GM12878 (cell line): Measurements from ENCODE around the gene TCERG1. TPM values are rescaled to one million over a fixed set of nuclear protein-coding genes. Genes with fewer than 3 reads are reported as not detected.
"Not testable (repeated sequence)": the region's sequence is repeated elsewhere in the genome, so short reads cannot be mapped to it uniquely, and the experiment has no call there.

Experiments
- ATAC-seq: fragments of 200-7000 bp; cut with Tn5 transposase; 3 replicates; pipeline ENCODE4 v1.9.1; 2020; ENCODE audit warnings: mild to moderate bottlenecking, moderate library complexity
- BruUV-seq: library from RNA; stranded (reverse); fragments of 400-500 nt; replicated peaks from 2 replicates; lab custom pipeline; 2021; lab: Mats Ljungman, UMichigan
- CTCF ChIA-PET: fragments of 300-600 bp; sonication (Branson Sonifier 250); formaldehyde crosslinking; extraction: SDS; loops from one replicate; lab custom pipeline; 2021; ENCODE audit warnings: inconsistent platforms; lab: Yijun Ruan, JAX
- POLR2A ChIA-PET: fragments of 350-600 bp; formaldehyde crosslinking; extraction: SDS; loops from one replicate; lab custom pipeline; 2021; ENCODE audit warnings: inconsistent platforms; lab: Charles Lee
- RAD21 ChIA-PET: fragments of 300-600 bp; sonication (Branson Sonifier 250); formaldehyde crosslinking; loops from one replicate; lab custom pipeline; 2023; ENCODE audit warnings: antibody characterized with exemption; ENCODE audit not compliant: unreplicated experiment; lab: Charles Lee
- SMC1A ChIA-PET: fragments of 300-600 bp; sonication (Branson Sonifier 250); formaldehyde crosslinking; loops from one replicate; lab custom pipeline; 2023; ENCODE audit not compliant: unreplicated experiment, uncharacterized antibody; lab: Charles Lee
- DNase-seq: peaks from one replicate; pipeline ENCODE4 v3.0.0-alpha.2; 2011; ENCODE audit warnings: low read depth, low spot score
- FAIRE-seq: peaks from 3 replicates; lab custom pipeline; 2011; peaks lifted over from hg19 to GRCh38; lab: Jason Lieb, UNC
- H2AFZ ChIP-seq: 2 replicates; pipeline ENCODE4 v1.6.0; 2011; ENCODE audit warnings: low read depth, low read length, control low read depth; ENCODE audit not compliant: control insufficient read depth
- H3K27ac ChIP-seq: 2 replicates; pipeline ENCODE4 v1.5.1; 2011; ENCODE audit warnings: control low read depth; ENCODE audit not compliant: control insufficient read depth, insufficient read depth
- H3K27me3 ChIP-seq, 2 experiments: replicated peaks in 1 of 2; 2 replicates each; pipeline versions ENCODE4 v1.6.0 to v1.6.1; 2011; ENCODE audit warnings: low read length in 1 of 2; ENCODE audit not compliant: control insufficient read depth in 2 of 2, insufficient read depth in 2 of 2
- H3K36me3 ChIP-seq, 2 experiments: 2 replicates each; pipeline ENCODE4 v1.5.1; 2011; ENCODE audit warnings: low read length in 1 of 2; ENCODE audit not compliant: control insufficient read depth in 2 of 2, insufficient read depth in 2 of 2
- H3K4me1 ChIP-seq: 2 replicates; pipeline ENCODE4 v1.6.1; 2011; ENCODE audit warnings: mild to moderate bottlenecking, low read length, moderate library complexity, mixed read lengths; ENCODE audit not compliant: control insufficient read depth, insufficient read depth
- H3K4me2 ChIP-seq: 2 replicates; pipeline ENCODE4 v1.6.0; 2011; ENCODE audit warnings: control low read depth; ENCODE audit not compliant: control insufficient read depth, insufficient read depth
- H3K4me3 ChIP-seq: fragments of 200-600 bp; sonication (generic); 2 replicates; pipeline ENCODE4 v1.5.1; 2016
- H3K79me2 ChIP-seq: 2 replicates; pipeline ENCODE4 v1.6.0; 2011; ENCODE audit warnings: low read length; ENCODE audit not compliant: control insufficient read depth, insufficient read depth
- H3K9ac ChIP-seq: 2 replicates; pipeline ENCODE4 v1.8.0; 2011; ENCODE audit warnings: low read length, control low read depth, mixed read lengths; ENCODE audit not compliant: control insufficient read depth, insufficient read depth
- H3K9me3 ChIP-seq: replicated peaks from 3 replicates; pipeline ENCODE4 v1.5.1; 2011; ENCODE audit warnings: mild to moderate bottlenecking, low read length; ENCODE audit not compliant: control insufficient read depth, insufficient read depth
- H4K20me1 ChIP-seq: 2 replicates; pipeline ENCODE4 v1.6.0; 2011; ENCODE audit not compliant: control insufficient read depth, insufficient read depth
- BHLHE40 ChIP-seq, 2 experiments: fragments of 450-650 bp in 1 of 2; IDR thresholded peaks; 2 replicates each; pipeline ENCODE4 v1.6.1; 2011 to 2017; ENCODE audit warnings: low read depth in 2 of 2, borderline replicate concordance in 1 of 2, improper control_type of control experiment in 1 of 2, low read length in 1 of 2, mild to moderate bottlenecking in 1 of 2
- CHD4 ChIP-seq: fragments of 200-600 bp; sonication (generic); IDR thresholded peaks from 2 replicates; pipeline ENCODE4 v1.6.1; 2016; ENCODE audit warnings: mild to moderate bottlenecking
- CREB1 ChIP-seq: IDR thresholded peaks from 2 replicates; pipeline ENCODE4 v1.6.1; 2012; ENCODE audit warnings: low read depth, mild to moderate bottlenecking, inconsistent platforms
- EGR1 ChIP-seq, 2 experiments: IDR thresholded peaks; 1 replicate in 1 of 2; 2 replicates in 1 of 2; pipeline ENCODE4 v1.6.1; 2011 to 2012; ENCODE audit warnings: low read depth in 2 of 2, low read length in 2 of 2, borderline replicate concordance in 1 of 2, mild to moderate bottlenecking in 1 of 2, moderate library complexity in 1 of 2
- RAD21 ChIP-seq: IDR thresholded peaks from 2 replicates; pipeline ENCODE4 v1.6.1; 2011; ENCODE audit warnings: mild to moderate bottlenecking, low read depth, low read length, moderate library complexity; ENCODE audit not compliant: insufficient read depth
- STAT1 ChIP-seq: fragments of 450-650 bp; conservative IDR thresholded peaks from 2 replicates; pipeline ENCODE4 v1.6.1; 2014; ENCODE audit warnings: antibody characterized with exemption, mild to moderate bottlenecking
- TCF7 ChIP-seq: IDR thresholded peaks from 2 replicates; pipeline ENCODE4 v1.6.1; 2014; ENCODE audit warnings: antibody characterized with exemption, borderline replicate concordance
- whole genome bisulfite sequencing: methylation state at CpG from one replicate; pipeline ENCODE4 v1.1.6; 2016; ENCODE audit warnings: low lambda C conversion rate; ENCODE audit not compliant: insufficient replicate concordance, insufficient coverage; ENCODE audit errors: missing lambda C conversion rate; 5-methylcytosine and 5-hydroxymethylcytosine counted together
- in situ Hi-C: fragments of 300-500 bp; cut with MboI; formaldehyde crosslinking; loops from 9 replicates; pipeline ENCODE4 v1.14.3; 2018; ENCODE audit warnings: mixed read lengths
- intact Hi-C: fragments of 100-400 bp; cut with micrococcal nuclease; formaldehyde crosslinking; loops from one replicate; pipeline ENCODE4 v1.14.2; 2022; ENCODE audit not compliant: unreplicated experiment
- polyA plus RNA-seq, 11 experiments: library from polyadenylated mRNA; depleted of rRNA in 4 of 11; unstranded in 6 of 11; stranded (reverse) in 5 of 11; fragments of >200 nt; fragmentation: Nextera tagmentation in 4 of 11; fragmentation: Illumina TruSeq in 1 of 11; extraction: Ambion mirVana in 4 of 11; extraction: Trizol in 1 of 11; gene quantifications; 1 replicate in 1 of 11; 2 replicates in 10 of 11; pipeline versions ENCODE4 v1.2.1 to v1.2.3, GENCODE V29; 2011 to 2016; ENCODE audit warnings: inconsistent platforms in 2 of 11, missing spikeins in 2 of 11, low read depth in 1 of 11
- total RNA-seq, 4 experiments: library from RNA; depleted of rRNA in 3 of 4; stranded (reverse); fragments of >200 nt in 3 of 4; fragmentation: Illumina TruSeq in 1 of 4; extraction: Trizol in 1 of 4; gene quantifications; 2 replicates each; pipeline versions ENCODE4 v1.2.1 to v1.2.3, GENCODE V29; 2013 to 2021
- TF ChIP-seq, protein P1 (sequence below): IDR thresholded peaks from 2 replicates; pipeline ENCODE4 v1.6.1; 2012; ENCODE audit warnings: low read depth, low read length, improper control_type of control experiment

The TCERG1 gene
- total and polyA plus RNA-seq, 10 of the 15 experiments (the other 5 are each of a cell fraction or from before 2014, with no cell fraction given): 51.5 to 131 (median 91.6) TPM

DNA sequence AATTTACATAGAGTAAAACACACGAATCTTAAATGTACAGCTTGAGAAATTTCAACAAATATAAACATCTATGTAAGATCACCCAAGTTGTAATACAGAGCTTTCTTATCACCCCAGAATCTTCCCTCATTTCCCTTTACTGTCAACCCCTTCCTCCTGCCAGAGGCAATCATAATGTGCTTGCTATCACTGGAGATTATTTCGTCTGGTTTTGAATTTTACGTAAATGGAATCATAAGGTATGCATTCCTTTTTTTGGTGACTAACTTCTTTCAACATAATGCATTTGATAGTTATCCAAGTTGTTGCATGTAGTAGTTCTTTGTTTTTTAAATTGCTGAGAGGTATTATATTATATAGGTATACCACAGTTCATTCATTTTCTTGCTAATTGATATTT, 106.3 kb downstream of the TCERG1 start (continued):
- no peak for TF ChIP-seq BHLHE40 (IDR thresholded peaks at IDR 0.05; ENCODE audit: borderline replicate concordance in 1 of 2, low read depth in 2 of 2, low read length in 1 of 2)
- TF ChIP-seq, protein P1, sequence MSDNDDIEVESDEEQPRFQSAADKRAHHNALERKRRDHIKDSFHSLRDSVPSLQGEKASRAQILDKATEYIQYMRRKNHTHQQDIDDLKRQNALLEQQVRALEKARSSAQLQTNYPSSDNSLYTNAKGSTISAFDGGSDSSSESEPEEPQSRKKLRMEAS: no peak
- no peak for TF ChIP-seq TCF7
- TF ChIP-seq CREB1: no peak
- no peak for TF ChIP-seq STAT1
- no peak for TF ChIP-seq EGR1 (IDR thresholded peaks at IDR 0.05; ENCODE audit: borderline replicate concordance in 1 of 2, low read depth in 2 of 2, low read length in 2 of 2)
- no peak for TF ChIP-seq CHD4
- TF ChIP-seq RAD21: no peak

DNA sequence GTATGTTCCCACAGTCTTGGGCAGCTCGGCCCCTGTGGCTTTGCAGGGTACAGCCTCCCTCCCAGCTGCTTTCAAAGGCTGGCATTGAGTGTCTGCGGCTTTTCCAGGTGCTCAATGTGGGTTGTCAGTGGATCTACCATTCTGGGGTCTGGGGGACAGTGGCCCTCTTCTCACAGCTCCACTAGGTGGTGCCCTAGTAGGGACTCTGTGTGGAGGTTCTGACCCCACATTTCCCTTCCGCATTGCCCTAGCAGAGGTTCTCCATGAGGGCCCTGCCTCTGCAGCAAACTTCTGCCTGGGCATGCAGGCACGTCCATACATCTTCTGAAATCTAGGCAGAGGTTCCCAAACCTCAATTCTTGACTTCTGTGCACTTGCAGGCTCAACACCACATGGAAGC, 109.8 kb downstream of the TCERG1 start:
- intact Hi-C loops, in situ Hi-C loops, H3K79me2 ChIP-seq, H2AFZ ChIP-seq, DNase-seq, H3K4me1 ChIP-seq, H3K27ac ChIP-seq, CTCF ChIA-PET, H4K20me1 ChIP-seq, FAIRE-seq, POLR2A ChIA-PET, ATAC-seq, H3K4me2 ChIP-seq, H3K36me3 ChIP-seq, H3K9ac ChIP-seq, H3K9me3 ChIP-seq, H3K4me3 ChIP-seq, BruUV-seq, H3K27me3 ChIP-seq, SMC1A ChIA-PET, RAD21 ChIA-PET: not testable (repeated sequence)
- 39% methylated on average over 4 of the region's 4 CpGs for WGBS
